PC-3 (cell line): ENCODE data around the gene COASY. TPM values are rescaled to one million over a fixed set of nuclear protein-coding genes. Genes with fewer than 3 reads are reported as not detected.

Experiments
- ATAC-seq: fragments of 200-7000 bp; cut with Tn5 transposase; 2 replicates; pipeline ENCODE4 v1.9.1; 2020; ENCODE audit warnings: mild to moderate bottlenecking, moderate library complexity
- BruUV-seq: library from RNA; stranded (reverse); fragments of 400-500 nt; replicated peaks from 2 replicates; lab custom pipeline; 2021; lab: Mats Ljungman, UMichigan
- CTCF ChIA-PET: fragments of 300-600 bp; sonication (Branson Sonifier 250); formaldehyde crosslinking; loops from one replicate; lab custom pipeline; 2022; ENCODE audit warnings: antibody characterized with exemption; lab: Charles Lee
- POLR2A ChIA-PET: fragments of 300-600 bp; sonication (Branson Sonifier 250); formaldehyde crosslinking; loops from one replicate; lab custom pipeline; 2022; ENCODE audit warnings: antibody characterized with exemption; ENCODE audit not compliant: unreplicated experiment; lab: Charles Lee
- DNase-seq: peaks from one replicate; pipeline ENCODE4 v3.0.0-alpha.2; 2015
- H2AFZ ChIP-seq: fragments of 300-600 bp; sonication (generic); 2 replicates; pipeline ENCODE4 v1.6.0; 2016; ENCODE audit warnings: antibody characterized with exemption, low read length
- H3F3A ChIP-seq: fragments of 300-600 bp; sonication (generic); one replicate; pipeline ENCODE4 v1.6.0; 2017; ENCODE audit warnings: antibody characterized with exemption, low read length, control low read depth, mild to moderate bottlenecking; ENCODE audit not compliant: unreplicated experiment
- H3K27ac ChIP-seq: fragments of 300-600 bp; sonication (generic); 2 replicates; pipeline ENCODE4 v1.5.1; 2016; ENCODE audit warnings: mild to moderate bottlenecking, low read length
- H3K27me3 ChIP-seq: fragments of 300-600 bp; sonication (generic); 2 replicates; pipeline ENCODE4 v1.6.1; 2016; ENCODE audit warnings: low read length, mixed read lengths
- H3K36me3 ChIP-seq: fragments of 300-600 bp; sonication (generic); 2 replicates; pipeline ENCODE4 v1.6.1; 2016; ENCODE audit warnings: low read depth, mixed run types, low read length, mixed read lengths
- H3K4me1 ChIP-seq: fragments of 300-600 bp; sonication (generic); 2 replicates; pipeline ENCODE4 v1.5.1; 2016; ENCODE audit warnings: low read length; ENCODE audit not compliant: insufficient read depth
- H3K4me2 ChIP-seq: fragments of 300-600 bp; sonication (generic); 2 replicates; pipeline ENCODE4 v1.6.0; 2016; ENCODE audit warnings: low read length
- H3K4me3 ChIP-seq: fragments of 300-600 bp; sonication (generic); 2 replicates; pipeline ENCODE4 v1.5.1; 2016; ENCODE audit warnings: mild to moderate bottlenecking, low read length, mixed read lengths
- H3K79me2 ChIP-seq: fragments of 300-600 bp; sonication (generic); 2 replicates; pipeline ENCODE4 v1.6.1; 2017; ENCODE audit warnings: low read length, mixed read lengths
- H3K9ac ChIP-seq: fragments of 300-600 bp; sonication (generic); 2 replicates; pipeline ENCODE4 v1.6.0; 2016; ENCODE audit warnings: mild to moderate bottlenecking, low read length
- H3K9me2 ChIP-seq: fragments of 300-600 bp; sonication (generic); replicated peaks from 2 replicates; pipeline ENCODE4 v1.6.1; 2016; ENCODE audit warnings: mixed run types, low read length, mixed read lengths
- H3K9me3 ChIP-seq: fragments of 300-600 bp; sonication (generic); 2 replicates; pipeline ENCODE4 v1.6.1; 2016; ENCODE audit warnings: low read length, mixed read lengths
- H4K20me1 ChIP-seq: fragments of 300-600 bp; sonication (generic); 2 replicates; pipeline ENCODE4 v1.6.1; 2016; ENCODE audit warnings: low read length, mixed read lengths
- EZH2 ChIP-seq: fragments of 300-600 bp; sonication (generic); IDR thresholded peaks from one replicate; pipeline ENCODE4 v1.6.1; 2017; ENCODE audit warnings: antibody characterized with exemption, mild to moderate bottlenecking, low read length; ENCODE audit not compliant: unreplicated experiment
- EZH2phosphoT487 ChIP-seq: fragments of 300-600 bp; sonication (generic); IDR thresholded peaks from 2 replicates; pipeline ENCODE4 v1.6.1; 2018; ENCODE audit warnings: mild to moderate bottlenecking, antibody characterized with exemption, low read length, borderline replicate concordance
- intact Hi-C: fragments of 100-400 bp; cut with micrococcal nuclease; formaldehyde crosslinking; loops from 2 replicates; pipeline ENCODE4 v1.9.0; 2023
- total RNA-seq: library from RNA; depleted of rRNA; stranded (reverse); fragments of >200 nt; gene quantifications from 2 replicates; pipeline ENCODE4 v1.2.3, GENCODE V29; 2014
- TF ChIP-seq, protein P1 (sequence below): fragments of 300-600 bp; sonication (generic); conservative IDR thresholded peaks from 2 replicates; pipeline ENCODE4 v1.5.1; 2017; ENCODE audit warnings: antibody characterized with exemption, low read depth, mild to moderate bottlenecking, low read length

Gene COASY
- total RNA-seq, 1 experiment from 2014 or later = 33.3 TPM

DNA sequence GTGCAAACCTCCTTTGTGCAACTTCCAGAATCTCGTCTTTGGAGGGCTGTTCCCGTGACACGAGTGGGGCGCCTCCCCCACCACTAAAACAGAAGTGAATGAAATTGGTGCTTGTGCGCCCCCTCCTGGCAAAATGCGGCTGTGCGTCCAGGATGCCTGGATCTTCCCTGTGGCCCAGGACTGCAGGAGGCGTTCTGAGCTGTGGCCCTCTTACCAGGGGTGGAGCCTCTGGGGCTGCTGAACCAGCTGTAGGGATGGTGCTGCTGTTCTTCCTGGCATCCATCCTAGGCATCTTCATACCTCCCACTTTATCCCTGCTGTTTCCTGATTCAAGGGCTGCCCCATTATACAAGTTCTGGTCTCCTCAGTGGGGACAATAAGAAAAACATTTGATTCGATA, 44.4 kb upstream of the COASY start:
- no peaks in the 10 kb centered on the region for H3K9me3 ChIP-seq
- no peak overlapping the region for H3K4me3 ChIP-seq
- no peak for DNase-seq
- peaks cover 30% of the 10 kb centered on the region for H3K4me1 ChIP-seq
- H3K4me2 ChIP-seq = no peak overlapping the region
- no peak overlapping the region for H2AFZ ChIP-seq
- H3K9ac ChIP-seq = no peak overlapping the region
- ChIA-PET POLR2A (no interaction called here), CTCF (no interaction called here)
- H3K27me3 ChIP-seq = no peaks in the 10 kb centered on the region
- intact Hi-C loops = no loop called here
- H3K36me3 ChIP-seq = no peaks in the 10 kb centered on the region; the same call in 1 of the 2 replicates
- H3K9me2 ChIP-seq = no peaks in the 10 kb centered on the region
- BruUV-seq = no TSS peak
- no peaks in the 10 kb centered on the region for H3F3A ChIP-seq
- no peaks in the 10 kb centered on the region for H3K79me2 ChIP-seq
- no peak overlapping the region for H3K27ac ChIP-seq
- no peak for TF ChIP-seq EZH2phosphoT487
- ATAC-seq = no peak
- H4K20me1 ChIP-seq = no peaks in the 10 kb centered on the region

DNA sequence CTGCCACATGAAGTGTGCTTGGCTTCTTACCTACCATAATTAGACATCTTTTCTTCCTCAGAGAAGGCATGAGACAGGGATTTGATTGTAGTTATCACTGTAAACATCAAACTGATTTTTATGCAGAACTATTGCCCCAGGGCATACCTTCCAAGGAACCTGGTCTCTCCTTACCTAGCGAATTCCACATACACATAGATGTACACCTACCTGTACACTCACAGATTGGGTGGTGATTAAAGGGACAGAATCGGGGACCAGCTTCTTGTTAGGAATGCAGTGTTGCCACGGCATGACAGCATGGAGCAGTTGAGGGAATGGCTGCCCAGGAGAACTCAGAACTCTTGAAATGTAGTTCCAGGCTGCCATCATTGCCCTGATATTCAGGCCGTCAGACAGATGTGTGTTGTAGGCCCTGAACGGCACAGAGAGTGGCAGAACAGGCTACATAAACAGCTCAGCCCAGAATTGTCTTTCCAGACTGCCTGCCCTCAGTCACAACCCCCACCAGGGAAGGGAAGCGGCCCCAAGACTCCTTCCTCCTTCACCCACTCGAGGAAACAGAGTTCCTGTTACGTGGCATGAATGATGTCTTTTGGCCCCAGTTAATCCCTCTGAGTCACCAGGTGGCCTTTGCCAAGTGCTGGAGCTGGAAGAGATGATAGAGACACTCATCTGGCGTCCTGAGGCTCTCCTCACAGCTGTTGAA, 43.7 kb upstream of the COASY start:
- ATAC-seq (peak; percentile 51), DNase-seq (peak; percentile 89)
- no peaks in the 10 kb centered on the region; the same call in 1 of the 2 replicates for H3K36me3 ChIP-seq
- POLR2A ChIA-PET = interaction anchor here (0.7 kb wide), 1 partner anchor 415 kb away, joined by 5 read pairs; no protein-coding TSS in a partner anchor
- no peak overlapping the region for H3K9ac ChIP-seq
- no peaks in the 10 kb centered on the region for H3K9me2 ChIP-seq
- H3F3A ChIP-seq = no peaks in the 10 kb centered on the region
- H3K4me1 ChIP-seq = peaks cover 30% of the 10 kb centered on the region
- no peaks in the 10 kb centered on the region for H3K79me2 ChIP-seq
- H2AFZ ChIP-seq = no peak overlapping the region
- H3K27me3 ChIP-seq = no peaks in the 10 kb centered on the region
- no peaks in the 10 kb centered on the region for H4K20me1 ChIP-seq
- no peak overlapping the region for H3K4me3 ChIP-seq
- H3K4me2 ChIP-seq = 0 out of 2 replicates have a peak overlapping the region, but pooled peaks have one; percentile 40
- CTCF ChIA-PET = interaction anchor here (0.6 kb wide), 3 partner anchors 451 to 582 kb away, joined by 3 to 19 read pairs (median 4); no protein-coding TSS in a partner anchor
- intact Hi-C loops = no loop called here
- no peak for TF ChIP-seq EZH2phosphoT487
- TF ChIP-seq, protein P1, sequence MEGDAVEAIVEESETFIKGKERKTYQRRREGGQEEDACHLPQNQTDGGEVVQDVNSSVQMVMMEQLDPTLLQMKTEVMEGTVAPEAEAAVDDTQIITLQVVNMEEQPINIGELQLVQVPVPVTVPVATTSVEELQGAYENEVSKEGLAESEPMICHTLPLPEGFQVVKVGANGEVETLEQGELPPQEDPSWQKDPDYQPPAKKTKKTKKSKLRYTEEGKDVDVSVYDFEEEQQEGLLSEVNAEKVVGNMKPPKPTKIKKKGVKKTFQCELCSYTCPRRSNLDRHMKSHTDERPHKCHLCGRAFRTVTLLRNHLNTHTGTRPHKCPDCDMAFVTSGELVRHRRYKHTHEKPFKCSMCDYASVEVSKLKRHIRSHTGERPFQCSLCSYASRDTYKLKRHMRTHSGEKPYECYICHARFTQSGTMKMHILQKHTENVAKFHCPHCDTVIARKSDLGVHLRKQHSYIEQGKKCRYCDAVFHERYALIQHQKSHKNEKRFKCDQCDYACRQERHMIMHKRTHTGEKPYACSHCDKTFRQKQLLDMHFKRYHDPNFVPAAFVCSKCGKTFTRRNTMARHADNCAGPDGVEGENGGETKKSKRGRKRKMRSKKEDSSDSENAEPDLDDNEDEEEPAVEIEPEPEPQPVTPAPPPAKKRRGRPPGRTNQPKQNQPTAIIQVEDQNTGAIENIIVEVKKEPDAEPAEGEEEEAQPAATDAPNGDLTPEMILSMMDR = no peak
- no peaks in the 10 kb centered on the region for H3K9me3 ChIP-seq
- BruUV-seq = no TSS peak
- no peak overlapping the region for H3K27ac ChIP-seq

DNA sequence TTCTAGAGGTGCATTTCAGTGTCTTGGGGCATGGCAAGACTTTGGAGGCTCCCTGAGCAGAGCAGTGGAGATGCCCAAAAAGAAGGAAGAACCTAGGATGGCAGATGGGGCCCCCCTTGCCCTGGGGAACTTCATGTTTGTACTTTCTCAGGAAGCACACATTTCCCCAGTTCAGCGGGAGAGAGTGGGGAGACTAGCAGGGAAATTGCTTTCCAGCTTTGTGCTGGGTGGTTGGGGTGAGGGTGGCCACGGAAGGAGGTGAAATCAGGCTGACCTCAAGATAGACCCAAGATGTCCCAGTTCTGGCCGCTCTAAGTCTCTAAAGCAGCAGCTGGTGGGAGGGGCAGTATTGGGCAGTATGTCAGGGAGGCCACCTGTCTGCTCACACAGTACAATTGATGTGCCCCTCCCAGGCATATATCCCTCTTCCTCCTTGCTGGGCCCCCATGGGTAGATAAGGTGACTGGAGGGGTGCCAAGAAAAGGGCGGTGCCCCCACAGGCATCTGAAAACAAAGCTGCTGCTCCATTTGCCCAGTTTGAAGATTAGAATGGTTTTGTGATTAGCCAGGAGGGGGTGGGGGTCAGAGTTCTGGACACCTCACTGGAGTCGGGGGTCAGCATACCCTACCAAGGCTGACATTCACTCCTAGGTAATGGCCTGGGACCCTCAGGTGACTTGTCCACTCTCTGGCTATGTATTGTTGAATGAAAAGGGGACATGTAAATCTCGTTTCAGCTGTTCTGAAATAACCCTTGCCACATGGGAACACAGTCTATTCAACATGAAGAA, 43.0 kb upstream of the COASY start:
- Histone ChIP-seq H3K9me3 (no peaks in the 10 kb centered on the region), H3F3A (no peaks in the 10 kb centered on the region), H2AFZ (no peak overlapping the region), H3K4me3 (no peak overlapping the region), H3K36me3 (no peaks in the 10 kb centered on the region; the same call in 1 of the 2 replicates), H4K20me1 (no peaks in the 10 kb centered on the region), H3K27ac (peak overlapping the region; percentile 74), H3K4me2 (peak overlapping the region; percentile 40), H3K9me2 (no peaks in the 10 kb centered on the region), H3K27me3 (no peaks in the 10 kb centered on the region), H3K9ac (peak overlapping the region; percentile 37; the same call in 1 of the 2 replicates), H3K4me1 (peaks cover 30% of the 10 kb centered on the region), H3K79me2 (no peaks in the 10 kb centered on the region)
- CTCF ChIA-PET = interaction anchor here (0.6 kb wide), 2 partner anchors 511 to 583 kb away, joined by 4 to 19 read pairs; no protein-coding TSS in a partner anchor
- intact Hi-C loops = no loop called here
- no TSS peak for BruUV-seq
- TF ChIP-seq EZH2phosphoT487 (no peak), EZH2 (no peak)
- TF ChIP-seq, protein P1 = no peak
- POLR2A ChIA-PET = interaction anchor here (0.5 to 0.7 kb wide), 3 partner anchors 16 to 507 kb away, joined by 3 to 5 read pairs (median 3); no protein-coding TSS in a partner anchor
- ATAC-seq (no peak), DNase-seq (no peak)
